HL-60 (cell line): ENCODE data around the gene TMEM201.

Experiments used
- POLR2AphosphoS5 ChIP-seq: IDR thresholded peaks from 2 replicates; pipeline ENCODE4 v1.6.1; 2012; ENCODE audit warnings: low read depth
- TF ChIP-seq, protein P1 (sequence below): IDR thresholded peaks from one replicate; pipeline ENCODE4 v1.5.1; 2011; ENCODE audit warnings: low read length, control low read depth, inconsistent platforms; ENCODE audit not compliant: insufficient read depth
- TF ChIP-seq, protein P2 (sequence below): IDR thresholded peaks from 2 replicates; pipeline ENCODE4 v1.6.1; 2012; ENCODE audit warnings: low read depth; ENCODE audit not compliant: insufficient replicate concordance

DNA sequence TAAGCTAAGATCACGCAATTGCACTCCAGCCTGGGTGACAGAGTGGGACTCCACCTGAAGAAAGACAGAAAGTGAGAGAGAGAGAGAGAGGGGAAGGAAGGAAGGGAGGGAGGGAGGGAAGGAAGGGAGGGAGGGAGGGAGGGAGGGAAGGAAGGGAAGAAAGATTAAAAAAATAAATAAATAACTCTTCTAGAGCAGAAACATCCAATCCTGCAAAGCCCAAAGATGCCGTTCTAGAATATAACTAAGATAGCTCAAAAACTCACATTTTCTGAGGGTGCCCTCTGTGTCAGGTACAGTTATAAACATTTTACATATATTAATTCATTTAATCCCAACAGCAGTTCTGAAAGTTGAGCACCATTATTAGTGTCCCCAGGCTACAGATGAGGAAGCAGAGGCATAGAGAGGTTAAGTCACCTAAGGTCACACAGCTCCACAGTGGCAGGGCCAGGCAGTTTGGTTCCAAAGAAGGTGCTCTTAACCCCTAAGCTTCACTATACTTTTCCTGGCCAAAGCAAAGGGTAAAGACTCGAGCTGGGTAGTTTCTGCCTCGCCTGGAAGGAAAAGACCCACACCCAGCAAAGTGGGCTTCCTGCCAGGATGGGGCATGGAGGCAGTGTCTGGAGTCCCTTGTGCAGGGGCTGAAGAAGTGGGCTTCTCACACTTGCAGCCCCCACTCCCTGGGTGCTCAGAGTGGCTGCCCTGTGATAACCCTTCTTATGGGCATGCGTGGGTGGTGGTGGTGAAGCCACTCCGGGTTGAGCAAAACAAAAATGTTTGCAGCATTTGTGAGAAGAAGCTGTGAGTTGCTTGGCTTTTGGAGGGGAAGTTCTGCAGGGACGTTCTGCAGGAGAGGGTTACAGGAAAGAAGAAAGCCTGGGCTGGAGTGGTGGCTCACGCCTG lies 54.9 kb downstream of the TMEM201 start:
- TF ChIP-seq, protein P1, sequence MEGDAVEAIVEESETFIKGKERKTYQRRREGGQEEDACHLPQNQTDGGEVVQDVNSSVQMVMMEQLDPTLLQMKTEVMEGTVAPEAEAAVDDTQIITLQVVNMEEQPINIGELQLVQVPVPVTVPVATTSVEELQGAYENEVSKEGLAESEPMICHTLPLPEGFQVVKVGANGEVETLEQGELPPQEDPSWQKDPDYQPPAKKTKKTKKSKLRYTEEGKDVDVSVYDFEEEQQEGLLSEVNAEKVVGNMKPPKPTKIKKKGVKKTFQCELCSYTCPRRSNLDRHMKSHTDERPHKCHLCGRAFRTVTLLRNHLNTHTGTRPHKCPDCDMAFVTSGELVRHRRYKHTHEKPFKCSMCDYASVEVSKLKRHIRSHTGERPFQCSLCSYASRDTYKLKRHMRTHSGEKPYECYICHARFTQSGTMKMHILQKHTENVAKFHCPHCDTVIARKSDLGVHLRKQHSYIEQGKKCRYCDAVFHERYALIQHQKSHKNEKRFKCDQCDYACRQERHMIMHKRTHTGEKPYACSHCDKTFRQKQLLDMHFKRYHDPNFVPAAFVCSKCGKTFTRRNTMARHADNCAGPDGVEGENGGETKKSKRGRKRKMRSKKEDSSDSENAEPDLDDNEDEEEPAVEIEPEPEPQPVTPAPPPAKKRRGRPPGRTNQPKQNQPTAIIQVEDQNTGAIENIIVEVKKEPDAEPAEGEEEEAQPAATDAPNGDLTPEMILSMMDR = no peak
- TF ChIP-seq, protein P2, sequence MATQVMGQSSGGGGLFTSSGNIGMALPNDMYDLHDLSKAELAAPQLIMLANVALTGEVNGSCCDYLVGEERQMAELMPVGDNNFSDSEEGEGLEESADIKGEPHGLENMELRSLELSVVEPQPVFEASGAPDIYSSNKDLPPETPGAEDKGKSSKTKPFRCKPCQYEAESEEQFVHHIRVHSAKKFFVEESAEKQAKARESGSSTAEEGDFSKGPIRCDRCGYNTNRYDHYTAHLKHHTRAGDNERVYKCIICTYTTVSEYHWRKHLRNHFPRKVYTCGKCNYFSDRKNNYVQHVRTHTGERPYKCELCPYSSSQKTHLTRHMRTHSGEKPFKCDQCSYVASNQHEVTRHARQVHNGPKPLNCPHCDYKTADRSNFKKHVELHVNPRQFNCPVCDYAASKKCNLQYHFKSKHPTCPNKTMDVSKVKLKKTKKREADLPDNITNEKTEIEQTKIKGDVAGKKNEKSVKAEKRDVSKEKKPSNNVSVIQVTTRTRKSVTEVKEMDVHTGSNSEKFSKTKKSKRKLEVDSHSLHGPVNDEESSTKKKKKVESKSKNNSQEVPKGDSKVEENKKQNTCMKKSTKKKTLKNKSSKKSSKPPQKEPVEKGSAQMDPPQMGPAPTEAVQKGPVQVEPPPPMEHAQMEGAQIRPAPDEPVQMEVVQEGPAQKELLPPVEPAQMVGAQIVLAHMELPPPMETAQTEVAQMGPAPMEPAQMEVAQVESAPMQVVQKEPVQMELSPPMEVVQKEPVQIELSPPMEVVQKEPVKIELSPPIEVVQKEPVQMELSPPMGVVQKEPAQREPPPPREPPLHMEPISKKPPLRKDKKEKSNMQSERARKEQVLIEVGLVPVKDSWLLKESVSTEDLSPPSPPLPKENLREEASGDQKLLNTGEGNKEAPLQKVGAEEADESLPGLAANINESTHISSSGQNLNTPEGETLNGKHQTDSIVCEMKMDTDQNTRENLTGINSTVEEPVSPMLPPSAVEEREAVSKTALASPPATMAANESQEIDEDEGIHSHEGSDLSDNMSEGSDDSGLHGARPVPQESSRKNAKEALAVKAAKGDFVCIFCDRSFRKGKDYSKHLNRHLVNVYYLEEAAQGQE = no peak
- no peak for TF ChIP-seq POLR2AphosphoS5
